GM12864 (cell line): Measurements from ENCODE around the gene ERCC6.
A peak's percentile ranks its signal among the peaks of the same experiment; 100 is the strongest.

Experiments
- DNase-seq: peaks from one replicate; pipeline ENCODE4 v3.0.0-alpha.2; 2011; ENCODE audit warnings: low read depth
- H3K4me3 ChIP-seq: 2 replicates; pipeline ENCODE4 v1.5.1; 2011; ENCODE audit warnings: mild to moderate bottlenecking, low read depth, low read length, control low read depth
- TF ChIP-seq, protein P1 (sequence below): IDR thresholded peaks from 2 replicates; pipeline ENCODE4 v1.5.1; 2011; ENCODE audit warnings: low read depth, mild to moderate bottlenecking, moderate library complexity, low read length, control low read depth, inconsistent platforms; ENCODE audit errors: missing control alignments

The ERCC6 gene

DNA sequence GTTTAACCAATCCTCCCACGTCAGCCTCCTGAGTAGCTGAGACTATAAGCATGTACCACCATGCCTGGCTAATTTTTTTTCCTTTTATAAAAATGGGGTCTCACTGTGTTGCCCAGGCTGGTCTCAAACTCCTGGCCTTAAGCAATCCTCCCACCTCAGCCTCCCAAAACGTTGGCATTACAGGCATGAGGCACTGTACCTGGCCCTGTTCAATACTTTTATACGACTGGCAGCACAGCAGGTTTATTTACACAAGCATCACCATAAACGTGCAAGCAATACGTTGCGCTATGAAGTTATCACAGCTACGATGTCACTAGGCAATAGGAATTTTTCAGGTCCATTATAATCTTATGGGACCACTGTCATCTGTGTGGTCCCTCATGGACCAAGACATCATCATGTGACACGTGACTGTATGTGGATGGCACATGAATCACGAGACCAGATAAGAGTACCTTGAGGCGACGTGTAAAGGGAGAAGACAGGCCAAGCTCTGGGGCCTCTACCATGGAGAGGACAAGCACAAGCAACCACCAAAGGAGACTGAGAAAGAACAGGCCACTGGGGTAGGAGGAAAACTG is 36.7 kb upstream of the ERCC6 start:
- DNase-seq = no peak
- no peak overlapping the region for H3K4me3 ChIP-seq
- TF ChIP-seq, protein P1, sequence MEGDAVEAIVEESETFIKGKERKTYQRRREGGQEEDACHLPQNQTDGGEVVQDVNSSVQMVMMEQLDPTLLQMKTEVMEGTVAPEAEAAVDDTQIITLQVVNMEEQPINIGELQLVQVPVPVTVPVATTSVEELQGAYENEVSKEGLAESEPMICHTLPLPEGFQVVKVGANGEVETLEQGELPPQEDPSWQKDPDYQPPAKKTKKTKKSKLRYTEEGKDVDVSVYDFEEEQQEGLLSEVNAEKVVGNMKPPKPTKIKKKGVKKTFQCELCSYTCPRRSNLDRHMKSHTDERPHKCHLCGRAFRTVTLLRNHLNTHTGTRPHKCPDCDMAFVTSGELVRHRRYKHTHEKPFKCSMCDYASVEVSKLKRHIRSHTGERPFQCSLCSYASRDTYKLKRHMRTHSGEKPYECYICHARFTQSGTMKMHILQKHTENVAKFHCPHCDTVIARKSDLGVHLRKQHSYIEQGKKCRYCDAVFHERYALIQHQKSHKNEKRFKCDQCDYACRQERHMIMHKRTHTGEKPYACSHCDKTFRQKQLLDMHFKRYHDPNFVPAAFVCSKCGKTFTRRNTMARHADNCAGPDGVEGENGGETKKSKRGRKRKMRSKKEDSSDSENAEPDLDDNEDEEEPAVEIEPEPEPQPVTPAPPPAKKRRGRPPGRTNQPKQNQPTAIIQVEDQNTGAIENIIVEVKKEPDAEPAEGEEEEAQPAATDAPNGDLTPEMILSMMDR = no peak

- H3K4me3 ChIP-seq = no peak overlapping the region
- DNase-seq = no peak
- TF ChIP-seq, protein P1 = no peak
Observed at GRCh38 chr10:49572594-49573114, 33.7 kb upstream of the ERCC6 start.

- TF ChIP-seq, protein P1 = no peak
- DNase-seq = no peak
- no peak overlapping the region for H3K4me3 ChIP-seq
Observed at GRCh38 chr10:49571388-49571787, 32.5 kb upstream of the ERCC6 start.

- H3K4me3 ChIP-seq = no peak overlapping the region
- no peak for DNase-seq
- TF ChIP-seq, protein P1 = no peak
Observed at GRCh38 chr10:49569031-49569631, 30.2 kb upstream of the ERCC6 start.

DNA sequence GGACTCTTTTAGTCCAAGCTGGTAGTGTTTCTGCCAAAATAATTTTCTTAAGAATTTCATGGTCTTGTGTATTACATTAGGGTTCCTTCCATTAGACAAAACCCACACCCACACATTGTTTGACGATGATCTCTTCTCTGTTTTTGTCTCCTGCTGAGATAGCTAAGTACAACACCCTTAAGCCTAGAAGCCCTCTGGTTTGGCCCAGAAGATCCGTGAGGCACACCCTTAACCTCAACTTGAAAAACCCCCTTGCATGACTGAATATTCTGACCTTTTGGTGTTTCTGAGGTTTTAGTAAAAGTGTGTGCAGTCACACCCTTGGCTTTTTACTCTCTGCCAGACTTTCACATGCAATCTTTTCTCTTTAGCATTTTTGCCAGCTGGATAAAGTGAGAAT is 29.3 kb upstream of the ERCC6 start:
- TF ChIP-seq, protein P1 = no peak
- peak; percentile 47 for DNase-seq
- no peak overlapping the region for H3K4me3 ChIP-seq

GRCh38 chr10:49567810-49568209 is 28.9 kb upstream of the ERCC6 start:
- DNase-seq = no peak

More at GRCh38 chr10:49567810-49568209, 28.9 kb upstream of the ERCC6 start:
- no peak overlapping the region for H3K4me3 ChIP-seq
- TF ChIP-seq, protein P1 = no peak
